NT2/D1 (cell line): ENCODE results near the gene AK3.

Source experiments
- DNase-seq: peaks from one replicate; pipeline ENCODE4 v3.0.0-alpha.2; 2011; ENCODE audit warnings: low read depth, low spot score
- H3K27me3 ChIP-seq: 2 replicates; pipeline ENCODE4 v1.6.0; 2011; ENCODE audit warnings: mild to moderate bottlenecking; ENCODE audit not compliant: insufficient read length, insufficient read depth
- H3K36me3 ChIP-seq: 2 replicates; pipeline ENCODE4 v1.6.1; 2011; ENCODE audit warnings: mild to moderate bottlenecking, low read length, mixed read lengths; ENCODE audit not compliant: insufficient read depth, insufficient read length
- H3K4me1 ChIP-seq: 2 replicates; pipeline ENCODE4 v1.5.1; 2011; ENCODE audit not compliant: insufficient read depth, insufficient read length
- H3K4me3 ChIP-seq: 2 replicates; pipeline ENCODE4 v1.5.1; 2011; ENCODE audit warnings: low read depth; ENCODE audit not compliant: insufficient read length
- H3K9ac ChIP-seq: 2 replicates; pipeline ENCODE4 v1.6.0; 2011; ENCODE audit warnings: low read depth; ENCODE audit not compliant: insufficient read length
- H3K9me3 ChIP-seq: 2 replicates; pipeline ENCODE4 v1.5.1; 2011; ENCODE audit warnings: mild to moderate bottlenecking, low read length; ENCODE audit not compliant: insufficient read depth
- SUZ12 ChIP-seq: IDR thresholded peaks from 2 replicates; pipeline ENCODE4 v1.6.1; 2011; ENCODE audit not compliant: insufficient read length, insufficient read depth; ENCODE audit errors: extremely low read depth
- YY1 ChIP-seq: IDR thresholded peaks from 2 replicates; pipeline ENCODE4 v1.6.1; 2011; ENCODE audit not compliant: insufficient read length, insufficient read depth
- ZNF274 ChIP-seq: IDR thresholded peaks from 2 replicates; pipeline ENCODE4 v1.6.1; 2011; ENCODE audit warnings: mild to moderate bottlenecking, low read depth, low read length

Gene AK3

DNA sequence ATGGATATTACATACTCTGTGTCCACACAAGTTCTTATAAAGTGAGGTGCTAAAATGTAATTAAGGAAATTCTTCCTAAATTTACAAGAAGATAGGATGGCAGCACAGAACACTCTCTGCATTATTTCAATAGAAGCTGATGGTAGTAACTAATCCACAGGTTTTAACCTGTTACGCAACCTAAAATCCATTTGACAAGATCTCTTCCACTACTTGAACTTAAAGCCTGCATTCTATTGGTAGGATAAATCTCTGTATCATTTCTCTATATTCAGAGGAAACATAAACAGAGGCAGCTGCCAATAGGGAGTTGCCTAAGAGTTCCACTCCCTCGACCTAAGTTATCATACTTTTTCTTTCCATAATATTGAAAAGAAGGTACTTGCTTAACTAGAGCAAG, 40.1 kb downstream of the AK3 start:
- Histone ChIP-seq H3K4me1 (no peaks in the 10 kb centered on the region), H3K36me3 (peaks cover 67% of the 10 kb centered on the region), H3K27me3 (no peaks in the 10 kb centered on the region), H3K9ac (no peak overlapping the region), H3K9me3 (no peaks in the 10 kb centered on the region), H3K4me3 (no peak overlapping the region)
- no peak for DNase-seq
- TF ChIP-seq ZNF274, result no peak
- no peak for TF ChIP-seq YY1
- TF ChIP-seq SUZ12, result no peak

DNA sequence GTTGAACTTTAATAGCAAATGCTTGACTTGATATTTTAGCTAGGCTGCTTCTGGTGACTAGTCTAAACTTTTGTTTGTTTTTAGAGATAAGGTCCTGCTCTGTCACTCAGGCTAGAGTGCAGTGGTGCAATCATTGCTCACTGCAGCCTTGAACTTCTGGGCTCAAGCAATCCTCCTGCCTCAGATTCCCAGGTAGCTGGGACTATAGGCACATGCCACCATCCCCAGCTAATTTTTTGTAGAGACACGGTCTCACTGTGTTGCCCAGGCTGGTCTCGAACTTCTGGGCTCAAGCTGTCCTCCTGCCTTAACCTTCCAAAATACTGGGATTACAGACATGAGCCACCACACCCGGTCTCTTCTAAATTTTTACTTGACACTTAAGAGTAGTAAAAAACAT, 40.9 kb downstream of the AK3 start:
- H3K36me3 ChIP-seq, result peaks cover 68% of the 10 kb centered on the region

DNA sequence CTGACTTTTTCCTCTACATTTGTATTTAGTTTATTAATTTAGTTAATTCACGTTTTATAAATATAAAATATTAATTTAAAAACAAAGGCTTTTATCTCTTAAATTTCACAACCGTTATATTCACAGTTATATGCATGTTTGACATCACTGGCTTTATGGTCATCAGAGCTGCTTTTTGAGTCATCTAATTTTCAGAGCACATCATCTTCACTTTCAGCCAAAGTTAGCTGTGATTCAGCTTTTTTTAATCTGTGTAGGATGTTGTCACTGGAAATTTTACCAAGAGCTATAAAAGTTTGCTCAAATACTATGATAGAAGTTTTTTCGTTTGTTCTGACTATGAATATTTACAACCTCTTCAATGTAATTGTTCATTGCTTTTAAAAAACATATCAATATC, 49.2 kb downstream of the AK3 start:
- Histone ChIP-seq H3K27me3 (no peaks in the 10 kb centered on the region), H3K36me3 (peaks cover 36% of the 10 kb centered on the region), H3K9me3 (no peaks in the 10 kb centered on the region), H3K4me1 (no peaks in the 10 kb centered on the region), H3K9ac (no peak overlapping the region), H3K4me3 (no peak overlapping the region)
- DNase-seq, result no peak
- TF ChIP-seq YY1 (no peak), SUZ12 (no peak), ZNF274 (no peak)

More for the DNA sequence above, 40.9 kb downstream of the AK3 start:
- no peaks in the 10 kb centered on the region for H3K4me1 ChIP-seq
- no peak overlapping the region for H3K4me3 ChIP-seq
- no peaks in the 10 kb centered on the region for H3K27me3 ChIP-seq
- no peak for DNase-seq
- H3K9me3 ChIP-seq, result no peaks in the 10 kb centered on the region
- no peak overlapping the region for H3K9ac ChIP-seq
- TF ChIP-seq YY1 (no peak), ZNF274 (no peak), SUZ12 (no peak)

DNA sequence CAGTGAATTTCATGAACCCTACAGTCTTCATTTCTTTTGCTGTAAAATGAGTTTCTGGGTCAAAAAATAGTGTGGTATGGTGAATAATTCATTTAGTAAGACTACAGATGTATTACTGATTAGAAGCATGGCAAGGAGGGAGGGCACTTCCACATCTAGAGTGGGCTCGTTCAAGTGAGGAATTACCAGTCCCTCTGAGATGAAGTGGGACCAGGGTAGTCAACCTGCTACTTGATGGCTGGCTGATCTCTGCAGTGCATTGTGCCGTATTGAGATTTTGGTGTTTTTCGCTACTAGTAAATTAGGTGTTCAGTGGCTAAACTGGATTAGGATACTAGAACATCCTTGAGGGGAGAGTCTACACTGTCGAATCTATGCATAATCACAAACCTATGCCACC, 50.9 kb downstream of the AK3 start:
- Histone ChIP-seq H3K4me3 (no peak overlapping the region), H3K27me3 (no peaks in the 10 kb centered on the region), H3K4me1 (no peaks in the 10 kb centered on the region), H3K9ac (no peak overlapping the region), H3K36me3 (peaks cover 48% of the 10 kb centered on the region), H3K9me3 (no peaks in the 10 kb centered on the region)
- TF ChIP-seq SUZ12 (no peak), ZNF274 (no peak), YY1 (no peak)
- no peak for DNase-seq

DNA sequence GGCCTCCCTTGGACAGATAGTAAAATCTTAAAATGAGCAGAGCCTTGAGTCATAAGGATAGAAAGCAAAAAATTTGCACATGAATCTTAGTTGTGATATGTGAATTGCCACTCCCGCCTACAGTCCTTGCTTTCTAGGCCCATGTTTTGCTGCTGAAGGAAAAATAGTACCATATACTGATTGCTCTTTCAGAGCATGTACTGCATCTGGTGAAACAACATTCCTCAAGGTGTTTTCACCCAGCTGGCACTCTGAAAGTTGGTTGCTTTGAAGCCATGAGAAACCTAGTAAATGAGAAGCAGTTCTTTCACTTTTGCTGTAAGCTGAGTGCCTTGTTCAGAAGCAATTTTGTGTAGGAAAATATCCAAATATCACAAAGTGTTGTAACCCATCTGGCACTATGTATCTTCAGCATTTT, 51.3 kb downstream of the AK3 start:
- Histone ChIP-seq H3K9ac (no peak overlapping the region), H3K36me3 (peaks cover 50% of the 10 kb centered on the region), H3K4me1 (no peaks in the 10 kb centered on the region), H3K27me3 (no peaks in the 10 kb centered on the region), H3K4me3 (no peak overlapping the region), H3K9me3 (no peaks in the 10 kb centered on the region)
- no peak for DNase-seq
- TF ChIP-seq ZNF274 (no peak), SUZ12 (no peak), YY1 (no peak)

DNA sequence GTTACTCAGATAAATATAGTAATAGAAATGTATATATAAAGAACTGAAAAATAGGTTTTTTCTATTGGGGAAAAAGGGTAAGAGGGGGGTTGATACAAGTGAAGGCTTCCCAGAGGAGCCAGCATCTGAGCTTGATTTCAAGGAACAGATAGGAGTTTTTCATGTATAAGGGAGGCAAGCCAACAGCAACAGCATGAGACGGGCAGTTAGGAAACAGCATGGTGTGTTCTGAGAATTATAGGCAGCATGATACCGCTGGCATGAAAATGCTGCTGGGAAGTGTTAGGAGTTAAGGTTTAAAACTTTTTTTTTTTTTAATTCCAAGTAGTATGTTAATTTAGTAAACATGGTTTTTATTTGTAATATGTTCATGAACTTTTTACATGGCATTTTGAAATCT, 52.0 kb downstream of the AK3 start:
- DNase-seq, result no peak
- Histone ChIP-seq H3K9me3 (no peaks in the 10 kb centered on the region), H3K9ac (no peak overlapping the region), H3K27me3 (no peaks in the 10 kb centered on the region), H3K4me1 (no peaks in the 10 kb centered on the region), H3K4me3 (no peak overlapping the region), H3K36me3 (peaks cover 45% of the 10 kb centered on the region)
- no peak for TF ChIP-seq YY1
- TF ChIP-seq SUZ12, result no peak
- TF ChIP-seq ZNF274, result no peak

DNA sequence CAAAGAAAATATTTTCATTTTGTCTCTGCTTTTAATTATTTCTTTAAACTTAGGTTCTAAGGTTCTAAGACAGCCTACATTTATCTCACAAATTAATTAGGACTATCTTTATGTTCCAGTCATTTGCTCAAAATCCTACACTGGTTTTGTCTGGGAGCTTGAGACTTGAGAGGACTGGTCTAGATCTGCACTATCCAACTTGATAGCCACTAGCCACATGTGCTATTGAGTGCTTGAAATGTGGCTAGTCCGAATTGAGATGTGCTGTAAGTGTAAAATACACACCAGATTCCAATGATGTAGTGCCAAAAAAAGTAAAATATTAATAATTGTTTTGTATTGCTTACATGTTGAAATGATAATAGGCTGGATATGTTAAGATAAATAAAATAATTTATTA, 54.4 kb downstream of the AK3 start:
- no peak for TF ChIP-seq SUZ12
- TF ChIP-seq YY1, result no peak
- no peak for TF ChIP-seq ZNF274
- H3K4me1 ChIP-seq, result no peaks in the 10 kb centered on the region

More for the DNA sequence above, 54.4 kb downstream of the AK3 start:
- no peaks in the 10 kb centered on the region for H3K27me3 ChIP-seq
- peaks cover 45% of the 10 kb centered on the region for H3K36me3 ChIP-seq
- H3K9me3 ChIP-seq, result no peaks in the 10 kb centered on the region
- no peak overlapping the region for H3K9ac ChIP-seq
- H3K4me3 ChIP-seq, result no peak overlapping the region
- DNase-seq, result no peak
